Activated T-cell treated with anti-CD3 and anti-CD28 coated beads, Interleukin-2, amount 50 U/mL, for 4 hours (primary cell): ENCODE measurements around the gene PDE4B. TPM values are rescaled to one million over a fixed set of nuclear protein-coding genes. Genes with fewer than 3 reads are reported as not detected.
"Not testable (repeated sequence)": the region's sequence is repeated elsewhere in the genome, so short reads cannot be mapped to it uniquely, and the experiment has no call there.

Experiments used
- ATAC-seq, 2 donors: fragments of 200-7000 bp; cut with Tn5 transposase; one replicate each; pipeline ENCODE4 v1.10.0; 2021
- DNase-seq: peaks from one replicate; pipeline ENCODE4 v3.0.0-alpha.2; 2020
- H3K27me3 Mint-ChIP-seq: one replicate; pipeline ENCODE4 v1.8.0; 2021; ENCODE audit warnings: low read depth, mixed read lengths
- H3K36me3 Mint-ChIP-seq: one replicate; pipeline ENCODE4 v1.8.0; 2022; ENCODE audit warnings: mixed read lengths; ENCODE audit not compliant: insufficient read depth
- H3K4me1 Mint-ChIP-seq: one replicate; pipeline ENCODE4 v1.8.0; 2021; ENCODE audit warnings: low read depth, mixed read lengths
- H3K4me3 Mint-ChIP-seq: one replicate; pipeline ENCODE4 v1.8.0; 2021; ENCODE audit warnings: mild to moderate bottlenecking, moderate library complexity, mixed read lengths
- H3K9me3 Mint-ChIP-seq: one replicate; pipeline ENCODE4 v1.8.0; 2021; ENCODE audit warnings: mixed read lengths
- total RNA-seq, 3 donors: library from RNA; stranded (reverse); gene quantifications; one replicate each; pipeline ENCODE4 v1.2.1, GENCODE V29; 2021

The PDE4B gene
- total RNA-seq, 3 donors from 2014 or later, result 18.8 to 31.5 (median 20.8) TPM

- Mint-ChIP-seq H3K4me1 (peaks cover 2% of the 10 kb centered on the region), H3K36me3 (no peaks in the 10 kb centered on the region), H3K4me3 (no peak overlapping the region), H3K27me3 (peaks cover 2% of the 10 kb centered on the region), H3K9me3 (no peaks in the 10 kb centered on the region)
- ATAC-seq, result no peak
- DNase-seq, result no peak
These were observed 170.6 kb downstream of the PDE4B start for GRCh38 chr1:65963156-65963888.

GRCh38 chr1:65964123-65964522 is 171.4 kb downstream of the PDE4B start:
- no peak for DNase-seq
- Mint-ChIP-seq H3K4me1 (peaks cover 2% of the 10 kb centered on the region), H3K4me3 (no peak overlapping the region), H3K9me3 (no peaks in the 10 kb centered on the region), H3K36me3 (no peaks in the 10 kb centered on the region), H3K27me3 (peaks cover 2% of the 10 kb centered on the region)
- ATAC-seq, result no peak

GRCh38 chr1:65965112-65965996 is 172.7 kb downstream of the PDE4B start:
- Mint-ChIP-seq H3K4me3 (no peak overlapping the region), H3K4me1 (no peaks in the 10 kb centered on the region), H3K9me3 (no peaks in the 10 kb centered on the region), H3K27me3 (no peaks in the 10 kb centered on the region), H3K36me3 (no peaks in the 10 kb centered on the region)
- ATAC-seq, result no peak
- DNase-seq, result no peak

- not testable (repeated sequence) for ATAC-seq, H3K4me1 Mint-ChIP-seq, H3K4me3 Mint-ChIP-seq, H3K9me3 Mint-ChIP-seq, H3K27me3 Mint-ChIP-seq, H3K36me3 Mint-ChIP-seq, DNase-seq
These were observed 174.8 kb downstream of the PDE4B start for GRCh38 chr1:65967492-65967891.

GRCh38 chr1:65971547-65971946 is 178.9 kb downstream of the PDE4B start:
- ATAC-seq (peak in 1 of 2 donors; percentile 32), DNase-seq (no peak)
- no peak overlapping the region for H3K4me3 Mint-ChIP-seq
- H3K4me1 Mint-ChIP-seq, result no peaks in the 10 kb centered on the region
- H3K27me3 Mint-ChIP-seq, result peaks cover 5% of the 10 kb centered on the region
- H3K36me3 Mint-ChIP-seq, result no peaks in the 10 kb centered on the region
- H3K9me3 Mint-ChIP-seq, result peaks cover 13% of the 10 kb centered on the region

GRCh38 chr1:65975708-65976107 is 183.0 kb downstream of the PDE4B start:
- H3K4me1 Mint-ChIP-seq, result no peaks in the 10 kb centered on the region
- H3K9me3 Mint-ChIP-seq, result peaks cover 16% of the 10 kb centered on the region
- no peaks in the 10 kb centered on the region for H3K36me3 Mint-ChIP-seq
- no peak overlapping the region for H3K4me3 Mint-ChIP-seq
- peaks cover 17% of the 10 kb centered on the region for H3K27me3 Mint-ChIP-seq
- ATAC-seq (no peak), DNase-seq (no peak)

- Mint-ChIP-seq H3K9me3 (peaks cover 16% of the 10 kb centered on the region), H3K27me3 (peaks cover 28% of the 10 kb centered on the region), H3K4me1 (no peaks in the 10 kb centered on the region), H3K36me3 (no peaks in the 10 kb centered on the region), H3K4me3 (no peak overlapping the region)
- no peak for DNase-seq
- no peak for ATAC-seq
These were observed 186.7 kb downstream of the PDE4B start for GRCh38 chr1:65979136-65980044.

- DNase-seq (no peak), ATAC-seq (no peak)
- Mint-ChIP-seq H3K9me3 (peaks cover 8% of the 10 kb centered on the region), H3K4me1 (no peaks in the 10 kb centered on the region), H3K4me3 (no peak overlapping the region), H3K27me3 (peaks cover 30% of the 10 kb centered on the region), H3K36me3 (no peaks in the 10 kb centered on the region)
These were observed 187.5 kb downstream of the PDE4B start for GRCh38 chr1:65980237-65980636.

- Mint-ChIP-seq H3K4me1 (no peaks in the 10 kb centered on the region), H3K27me3 (peaks cover 30% of the 10 kb centered on the region), H3K4me3 (no peak overlapping the region), H3K9me3 (no peaks in the 10 kb centered on the region), H3K36me3 (no peaks in the 10 kb centered on the region)
- DNase-seq, result no peak
- ATAC-seq, result no peak
These were observed 190.8 kb downstream of the PDE4B start for GRCh38 chr1:65983500-65983899.

- Mint-ChIP-seq H3K36me3 (no peaks in the 10 kb centered on the region), H3K27me3 (peaks cover 16% of the 10 kb centered on the region), H3K4me3 (no peak overlapping the region), H3K4me1 (no peaks in the 10 kb centered on the region), H3K9me3 (no peaks in the 10 kb centered on the region)
- DNase-seq (no peak), ATAC-seq (no peak)
These were observed 192.8 kb downstream of the PDE4B start for GRCh38 chr1:65985393-65986066.

GRCh38 chr1:65986146-65986545 is 193.5 kb downstream of the PDE4B start:
- Mint-ChIP-seq H3K9me3 (no peaks in the 10 kb centered on the region), H3K27me3 (peaks cover 20% of the 10 kb centered on the region), H3K4me1 (no peaks in the 10 kb centered on the region), H3K36me3 (no peaks in the 10 kb centered on the region), H3K4me3 (no peak overlapping the region)
- ATAC-seq (no peak), DNase-seq (no peak)

- Mint-ChIP-seq H3K4me3 (no peak overlapping the region), H3K36me3 (no peaks in the 10 kb centered on the region), H3K4me1 (no peaks in the 10 kb centered on the region), H3K9me3 (no peaks in the 10 kb centered on the region), H3K27me3 (peaks cover 7% of the 10 kb centered on the region)
- DNase-seq (no peak), ATAC-seq (no peak)
These were observed 197.5 kb downstream of the PDE4B start for GRCh38 chr1:65990161-65990560.

GRCh38 chr1:65991694-65992093 is 199.0 kb downstream of the PDE4B start:
- ATAC-seq, result no peak
- Mint-ChIP-seq H3K36me3 (no peaks in the 10 kb centered on the region), H3K4me3 (no peak overlapping the region)

More at GRCh38 chr1:65991694-65992093, 199.0 kb downstream of the PDE4B start:
- peaks cover 9% of the 10 kb centered on the region for H3K27me3 Mint-ChIP-seq
- no peaks in the 10 kb centered on the region for H3K9me3 Mint-ChIP-seq
- no peaks in the 10 kb centered on the region for H3K4me1 Mint-ChIP-seq
- DNase-seq, result no peak
